ENCODE results near the gene COL17A1.

Gene COL17A1

DNA sequence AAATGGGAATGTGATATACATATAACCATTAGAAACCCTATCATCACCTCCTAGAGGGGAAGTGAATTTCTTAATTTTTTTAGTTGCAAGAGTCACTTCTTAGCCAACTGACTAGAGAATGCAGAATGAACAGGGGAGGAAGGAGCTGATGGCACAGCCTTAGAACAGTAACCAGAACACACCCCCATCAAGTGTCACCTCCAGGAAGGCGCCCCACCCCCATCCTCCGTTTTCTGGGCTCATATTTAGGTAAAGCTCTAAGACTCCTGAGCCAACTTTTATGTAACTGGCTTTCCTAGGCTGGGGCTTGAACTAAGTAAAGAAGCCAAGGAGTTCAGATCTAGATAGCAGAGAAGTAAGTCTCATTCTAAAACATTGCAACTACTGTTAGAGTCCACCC, 54.0 kb downstream of the COL17A1 start:
- Histone ChIP-seq H3K4me2 (ENCODE audit: low read length) (no peak overlapping the region), H2AFZ (ENCODE audit: low read length) (no peak overlapping the region), H3K79me2 (ENCODE audit: insufficient read depth, low read length) (no peaks in the 10 kb centered on the region), H3K4me3 (ENCODE audit: low read depth, low read length, poor library complexity, severe bottlenecking) (no peak overlapping the region), H3K4me1 (ENCODE audit: insufficient read depth, low read length, severe bottlenecking) (no peaks in the 10 kb centered on the region), H3K9me3 (ENCODE audit: low read length) (no peaks in the 10 kb centered on the region), H3K9me2 (ENCODE audit: low read depth, low read length) (no peaks in the 10 kb centered on the region), H3K9ac (ENCODE audit: low read length) (no peak overlapping the region), H3K27ac (ENCODE audit: low read depth, low read length, poor library complexity, severe bottlenecking) (no peak overlapping the region), H3K36me3 (ENCODE audit: insufficient read depth, low read length) (peaks cover 4% of the 10 kb centered on the region; the same call in 1 of the 2 replicates), H3F3A (ENCODE audit: insufficient read depth, low read length) (no peaks in the 10 kb centered on the region), H4K20me1 (ENCODE audit: insufficient read depth, low read length) (no peaks in the 10 kb centered on the region), H3K27me3 (ENCODE audit: insufficient read depth, low read length) (no peaks in the 10 kb centered on the region)
- TF ChIP-seq EZH2 (IDR thresholded peaks at IDR 0.05; ENCODE audit: borderline replicate concordance, low read length), result no peak
- TF ChIP-seq, protein P1, sequence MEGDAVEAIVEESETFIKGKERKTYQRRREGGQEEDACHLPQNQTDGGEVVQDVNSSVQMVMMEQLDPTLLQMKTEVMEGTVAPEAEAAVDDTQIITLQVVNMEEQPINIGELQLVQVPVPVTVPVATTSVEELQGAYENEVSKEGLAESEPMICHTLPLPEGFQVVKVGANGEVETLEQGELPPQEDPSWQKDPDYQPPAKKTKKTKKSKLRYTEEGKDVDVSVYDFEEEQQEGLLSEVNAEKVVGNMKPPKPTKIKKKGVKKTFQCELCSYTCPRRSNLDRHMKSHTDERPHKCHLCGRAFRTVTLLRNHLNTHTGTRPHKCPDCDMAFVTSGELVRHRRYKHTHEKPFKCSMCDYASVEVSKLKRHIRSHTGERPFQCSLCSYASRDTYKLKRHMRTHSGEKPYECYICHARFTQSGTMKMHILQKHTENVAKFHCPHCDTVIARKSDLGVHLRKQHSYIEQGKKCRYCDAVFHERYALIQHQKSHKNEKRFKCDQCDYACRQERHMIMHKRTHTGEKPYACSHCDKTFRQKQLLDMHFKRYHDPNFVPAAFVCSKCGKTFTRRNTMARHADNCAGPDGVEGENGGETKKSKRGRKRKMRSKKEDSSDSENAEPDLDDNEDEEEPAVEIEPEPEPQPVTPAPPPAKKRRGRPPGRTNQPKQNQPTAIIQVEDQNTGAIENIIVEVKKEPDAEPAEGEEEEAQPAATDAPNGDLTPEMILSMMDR (IDR thresholded peaks at IDR 0.05; ENCODE audit: low read length), result no peak

DNA sequence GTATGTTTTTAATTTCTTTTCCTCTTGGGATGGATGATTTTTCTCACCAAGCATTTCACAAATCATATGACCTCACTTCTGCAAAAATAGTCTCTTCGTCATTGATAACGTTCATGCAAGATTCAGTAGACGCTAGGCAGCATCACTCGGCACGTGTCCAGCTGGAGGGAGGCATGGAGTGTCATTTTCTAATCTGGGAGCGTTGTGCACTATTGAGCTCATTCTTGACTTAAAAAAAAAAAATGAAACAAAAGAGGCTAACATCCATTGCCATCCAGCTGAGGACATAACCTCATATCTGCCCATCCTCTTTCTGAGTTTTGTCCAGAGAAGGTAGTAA, 56.2 kb downstream of the COL17A1 start:
- peaks cover 16% of the 10 kb centered on the region; the same call in 1 of the 2 replicates for H3K36me3 ChIP-seq (ENCODE audit: insufficient read depth, low read length)

DNA sequence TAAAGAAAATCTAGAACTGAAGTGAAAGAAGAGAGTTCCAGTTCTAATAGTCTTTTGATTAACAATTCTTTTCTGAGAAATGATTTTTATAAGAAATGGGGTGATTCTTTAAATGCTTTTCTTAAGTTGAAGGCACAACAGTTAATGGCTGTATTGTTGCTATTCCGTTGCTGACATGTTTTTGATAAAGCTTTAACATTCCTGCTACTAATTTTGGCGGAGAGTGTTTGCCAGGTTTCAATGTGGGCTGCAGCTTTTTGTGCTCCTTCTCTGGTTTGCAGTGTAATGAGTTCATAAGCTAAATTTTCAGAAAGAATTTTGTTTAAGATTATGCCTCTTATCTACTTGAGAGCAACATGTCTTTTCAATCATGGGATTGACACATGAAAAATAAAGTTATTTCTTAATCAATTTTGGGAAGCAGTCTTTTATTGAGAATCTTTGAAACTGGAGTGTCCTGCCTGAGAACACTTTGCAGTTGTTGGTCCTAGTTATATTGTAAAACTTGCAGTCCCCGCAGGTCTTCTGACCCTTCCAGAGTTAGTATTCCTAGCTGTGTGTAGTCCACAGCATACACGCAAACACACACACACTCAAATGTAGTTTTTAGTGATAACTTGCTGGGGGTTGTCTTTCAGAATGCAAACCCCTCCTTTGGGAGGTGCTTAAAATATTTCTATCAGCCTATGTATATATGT, 56.7 kb downstream of the COL17A1 start:
- TF ChIP-seq, protein P1 (IDR thresholded peaks at IDR 0.05; ENCODE audit: low read length), result no peak
- no peak for TF ChIP-seq EZH2 (IDR thresholded peaks at IDR 0.05; ENCODE audit: borderline replicate concordance, low read length)
- Histone ChIP-seq H3K27me3 (ENCODE audit: insufficient read depth, low read length) (no peaks in the 10 kb centered on the region), H3K79me2 (ENCODE audit: insufficient read depth, low read length) (no peaks in the 10 kb centered on the region), H3K4me1 (ENCODE audit: insufficient read depth, low read length, severe bottlenecking) (no peaks in the 10 kb centered on the region), H2AFZ (ENCODE audit: low read length) (no peak overlapping the region), H3K9me3 (ENCODE audit: low read length) (no peaks in the 10 kb centered on the region), H3K36me3 (ENCODE audit: insufficient read depth, low read length) (peaks cover 19% of the 10 kb centered on the region; the same call in 1 of the 2 replicates), H3K9me2 (ENCODE audit: low read depth, low read length) (no peaks in the 10 kb centered on the region), H3F3A (ENCODE audit: insufficient read depth, low read length) (no peaks in the 10 kb centered on the region), H4K20me1 (ENCODE audit: insufficient read depth, low read length) (no peaks in the 10 kb centered on the region), H3K27ac (ENCODE audit: low read depth, low read length, poor library complexity, severe bottlenecking) (no peak overlapping the region), H3K9ac (ENCODE audit: low read length) (no peak overlapping the region), H3K4me2 (ENCODE audit: low read length) (no peak overlapping the region), H3K4me3 (ENCODE audit: low read depth, low read length, poor library complexity, severe bottlenecking) (no peak overlapping the region)

More for the DNA sequence above, 56.2 kb downstream of the COL17A1 start:
- H3K4me1 ChIP-seq (ENCODE audit: insufficient read depth, low read length, severe bottlenecking), result no peaks in the 10 kb centered on the region
- TF ChIP-seq, protein P1 (IDR thresholded peaks at IDR 0.05; ENCODE audit: low read length), result no peak
- no peak for TF ChIP-seq EZH2 (IDR thresholded peaks at IDR 0.05; ENCODE audit: borderline replicate concordance, low read length)
- H2AFZ ChIP-seq (ENCODE audit: low read length), result no peak overlapping the region
- no peaks in the 10 kb centered on the region for H3K9me2 ChIP-seq (ENCODE audit: low read depth, low read length)
- H3F3A ChIP-seq (ENCODE audit: insufficient read depth, low read length), result no peaks in the 10 kb centered on the region
- H3K27ac ChIP-seq (ENCODE audit: low read depth, low read length, poor library complexity, severe bottlenecking), result no peak overlapping the region
- no peaks in the 10 kb centered on the region for H3K27me3 ChIP-seq (ENCODE audit: insufficient read depth, low read length)
- no peak overlapping the region for H3K4me3 ChIP-seq (ENCODE audit: low read depth, low read length, poor library complexity, severe bottlenecking)
- H3K9ac ChIP-seq (ENCODE audit: low read length), result no peak overlapping the region
- no peak overlapping the region for H3K4me2 ChIP-seq (ENCODE audit: low read length)
- no peaks in the 10 kb centered on the region for H4K20me1 ChIP-seq (ENCODE audit: insufficient read depth, low read length)
- H3K9me3 ChIP-seq (ENCODE audit: low read length), result no peaks in the 10 kb centered on the region
- no peaks in the 10 kb centered on the region for H3K79me2 ChIP-seq (ENCODE audit: insufficient read depth, low read length)
